Activated CD8-positive, alpha-beta memory T cell treated with anti-CD3 and anti-CD28 coated beads, Interleukin-2, amount 50 U/mL, for 24 hours (primary cell): ENCODE data around the gene DAGLB.
"Not testable (repeated sequence)": the region's sequence is repeated elsewhere in the genome, so short reads cannot be mapped to it uniquely, and the experiment has no call there.

Experiments
- DNase-seq: peaks from one replicate; pipeline ENCODE4 v3.0.0-alpha.2; 2020; ENCODE audit errors: extremely low read depth

DAGLB gene

GRCh38 chr7:6430271-6430940, 17.3 kb downstream of the DAGLB start:
- DNase-seq = no peak

GRCh38 chr7:6425948-6426347, 21.8 kb downstream of the DAGLB start:
- DNase-seq = no peak

DNA sequence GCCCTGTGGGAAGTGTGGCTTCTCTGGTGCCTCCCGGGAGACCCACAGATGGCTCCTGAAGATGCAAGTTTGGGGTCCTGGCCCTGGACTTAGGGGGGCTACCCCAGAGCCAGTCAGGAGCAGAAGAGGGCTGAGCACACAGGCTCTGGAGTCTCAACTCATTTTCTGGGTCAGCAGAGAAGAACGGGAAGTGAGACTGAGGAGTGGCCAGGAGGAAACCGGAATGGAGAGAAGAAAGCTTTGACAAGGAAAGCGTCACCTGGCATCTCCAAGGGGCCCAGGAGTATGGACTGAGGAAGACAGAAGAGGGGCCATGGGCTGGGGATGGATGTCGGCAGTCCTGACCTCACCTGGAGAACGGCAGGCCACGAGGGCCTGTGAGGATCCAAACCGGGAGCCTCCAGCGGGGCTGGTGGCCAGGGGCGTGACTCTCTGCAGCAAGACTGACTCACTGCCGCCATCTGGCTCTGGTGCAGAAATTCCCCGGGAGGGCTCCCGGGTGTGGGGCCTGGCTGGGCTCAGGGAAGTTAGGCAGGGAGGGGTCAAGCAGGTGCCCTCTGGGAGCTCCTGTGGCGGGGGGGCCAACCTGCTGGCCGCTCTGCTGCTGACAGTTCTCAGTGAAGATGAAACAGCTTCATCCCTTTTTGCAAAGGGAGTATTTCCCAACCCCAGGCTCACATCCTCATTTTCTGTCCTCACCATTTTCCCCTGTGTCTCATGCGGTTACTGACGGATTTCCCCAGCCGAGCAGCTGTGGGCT, 23.6 kb downstream of the DAGLB start:
- no peak for DNase-seq

- no peak for DNase-seq
These were observed 24.7 kb downstream of the DAGLB start for GRCh38 chr7:6422926-6423632.

DNA sequence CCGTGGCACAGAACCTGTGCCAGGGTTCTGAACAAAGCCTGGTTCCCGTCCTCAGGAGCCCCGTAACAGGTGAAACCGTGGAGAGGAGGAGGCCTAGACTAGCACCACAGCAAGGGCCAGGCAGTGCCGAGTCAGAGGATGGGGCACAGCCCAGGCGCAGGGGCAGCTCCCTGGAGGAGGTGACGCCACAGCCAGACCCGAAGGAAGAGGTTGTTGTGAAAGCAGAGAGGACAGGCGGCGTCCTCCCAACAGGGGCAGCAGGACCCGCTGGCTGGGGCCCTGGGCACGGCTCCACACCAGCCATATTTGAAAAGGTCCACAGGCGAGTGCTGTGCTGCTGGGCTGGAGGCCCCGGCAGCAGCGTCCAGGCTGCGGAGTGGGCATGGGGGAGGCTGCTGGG, 25.7 kb downstream of the DAGLB start:
- DNase-seq = no peak

- no peak for DNase-seq
These were observed 27.1 kb downstream of the DAGLB start for GRCh38 chr7:6420680-6421079.

GRCh38 chr7:6419310-6419773, 28.4 kb downstream of the DAGLB start:
- DNase-seq = no peak

GRCh38 chr7:6417408-6417807, 30.3 kb downstream of the DAGLB start:
- DNase-seq = no peak

- DNase-seq = no peak
These were observed 31.1 kb downstream of the DAGLB start for GRCh38 chr7:6416516-6417145.

- no peak for DNase-seq
These were observed 34.1 kb downstream of the DAGLB start for GRCh38 chr7:6413637-6414036.

- no peak for DNase-seq
These were observed 37.6 kb downstream of the DAGLB start for GRCh38 chr7:6409944-6410693.

GRCh38 chr7:6409091-6409490, 38.7 kb downstream of the DAGLB start:
- DNase-seq = no peak

- no peak for DNase-seq
These were observed 40.3 kb downstream of the DAGLB start for GRCh38 chr7:6407434-6407833.

DNA sequence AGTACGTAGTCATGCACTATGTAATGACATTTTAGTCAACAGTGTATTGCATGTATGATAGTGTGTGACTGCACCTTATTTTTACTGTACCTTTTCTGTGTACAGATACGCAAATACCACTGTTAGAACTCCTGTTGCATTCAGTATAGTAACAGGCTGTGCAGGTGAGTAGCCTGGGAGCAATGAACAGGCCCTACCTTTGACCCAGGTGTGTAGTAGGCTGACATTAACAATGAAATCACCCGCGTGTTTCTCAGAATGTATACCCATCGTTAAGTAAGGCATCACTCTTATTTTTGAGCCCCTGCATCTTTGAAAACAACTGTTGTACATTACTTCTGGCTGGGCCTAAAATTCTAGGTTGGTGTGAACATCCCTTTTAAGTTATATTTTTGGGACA, 41.6 kb downstream of the DAGLB start:
- no peak for DNase-seq

DNA sequence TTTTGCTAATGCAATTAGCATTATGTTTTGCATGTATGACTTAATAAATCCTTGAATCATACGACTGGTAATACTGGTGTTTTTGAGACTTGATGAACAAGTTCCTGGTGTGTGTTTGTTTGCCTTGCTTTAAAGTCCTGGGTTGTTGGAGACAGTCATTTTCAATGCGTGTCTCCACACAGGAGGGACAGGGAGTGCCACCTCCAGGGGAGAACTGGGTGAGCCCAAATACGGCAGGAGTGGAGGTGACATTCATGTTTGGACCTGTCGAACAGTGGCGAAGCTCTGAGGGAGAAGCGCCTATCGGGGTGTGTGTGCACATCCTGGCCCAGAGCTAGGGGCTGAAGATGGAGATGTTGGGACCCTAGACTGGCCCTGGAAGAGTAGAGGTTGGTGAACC, 43.8 kb downstream of the DAGLB start:
- no peak for DNase-seq

- DNase-seq = no peak
These were observed 45.0 kb downstream of the DAGLB start for GRCh38 chr7:6402741-6403140.

DNA sequence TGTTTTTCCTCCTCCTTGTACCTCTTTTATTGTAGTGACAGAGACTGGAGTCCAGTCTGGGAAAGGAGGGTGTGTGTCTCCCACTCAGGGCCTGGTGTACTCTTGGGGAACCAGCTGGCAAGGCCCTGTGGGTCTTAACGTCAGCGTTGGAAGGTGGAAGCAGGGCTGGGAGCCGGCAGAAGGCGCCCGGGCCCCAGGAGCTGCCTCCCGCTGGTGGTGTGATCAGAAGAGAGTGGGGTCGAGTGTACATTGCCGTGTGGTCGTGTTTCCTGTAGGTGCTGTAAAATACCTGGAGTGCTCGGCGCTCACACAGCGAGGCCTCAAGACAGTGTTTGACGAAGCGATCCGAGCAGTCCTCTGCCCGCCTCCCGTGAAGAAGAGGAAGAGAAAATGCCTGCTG, 45.7 kb downstream of the DAGLB start:
- DNase-seq = no peak

- DNase-seq = no peak
These were observed 46.2 kb downstream of the DAGLB start for GRCh38 chr7:6401536-6401935.

DNA sequence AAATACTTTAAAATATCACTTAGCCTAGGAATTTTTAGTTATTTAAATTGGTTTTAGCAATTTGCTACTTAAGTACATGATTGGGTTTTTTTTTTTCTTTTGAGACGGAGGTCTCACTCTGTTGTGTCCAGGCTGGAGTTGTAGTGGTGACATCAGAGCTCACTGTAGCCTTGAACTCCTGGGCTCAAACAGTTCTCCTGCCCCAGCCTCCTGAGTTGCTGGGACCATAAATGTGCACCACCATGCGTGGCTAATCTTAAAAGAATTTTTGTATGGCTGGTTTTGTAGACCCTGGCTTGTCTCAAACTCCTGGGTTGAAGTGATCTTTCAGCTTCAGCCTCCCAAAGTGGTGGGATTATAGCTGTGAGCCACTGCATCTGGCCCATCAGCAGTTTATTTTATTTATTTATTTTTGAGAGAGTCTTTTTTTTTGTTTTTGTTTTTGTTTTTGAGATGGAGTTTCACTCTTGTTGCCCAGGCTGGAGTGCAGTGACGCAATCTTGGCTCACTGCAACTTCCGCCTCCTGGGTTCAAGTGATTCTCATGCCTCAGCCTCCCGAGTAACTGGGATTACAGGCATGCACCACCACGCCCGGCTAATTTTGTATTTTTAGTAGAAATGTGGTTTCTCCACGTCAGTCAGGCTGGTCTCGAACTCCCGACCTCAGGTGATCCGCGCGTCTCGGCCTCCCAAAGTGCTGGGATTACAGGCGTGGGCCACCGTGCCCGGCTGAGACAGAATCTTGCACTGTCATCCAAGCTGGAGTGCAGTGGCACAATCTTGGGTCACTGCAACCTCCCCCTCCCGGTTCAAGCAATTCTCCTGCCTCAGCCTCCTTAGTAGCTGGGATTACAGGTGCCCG, 47.3 kb downstream of the DAGLB start:
- not testable (repeated sequence) for DNase-seq

DNA sequence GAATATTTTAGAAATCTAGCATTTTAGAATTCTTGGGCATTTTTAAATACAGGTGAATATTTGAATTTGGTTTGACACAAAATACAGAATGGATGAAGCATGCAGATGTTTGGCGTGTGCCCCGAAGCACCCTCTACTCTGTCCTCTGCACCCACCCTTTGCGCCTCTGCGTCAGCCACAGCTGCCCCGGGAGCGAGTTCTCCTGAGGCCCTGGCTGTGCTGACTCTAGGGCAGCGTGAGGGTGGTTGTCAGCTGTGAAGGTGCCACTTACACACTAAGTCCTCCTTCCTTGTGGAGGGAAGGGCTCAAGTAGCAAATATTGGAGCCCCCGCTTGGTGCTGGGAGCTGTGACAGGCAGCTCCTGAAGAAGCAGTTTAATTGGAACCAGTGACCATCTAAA, 48.4 kb downstream of the DAGLB start:
- no peak for DNase-seq

- no peak for DNase-seq
These were observed 48.8 kb downstream of the DAGLB start for GRCh38 chr7:6398943-6399342.
